ENCODE data around the gene EBPL.
"Not testable (repeated sequence)": the region's sequence is repeated elsewhere in the genome, so short reads cannot be mapped to it uniquely, and the experiment has no call there.

EBPL gene

DNA sequence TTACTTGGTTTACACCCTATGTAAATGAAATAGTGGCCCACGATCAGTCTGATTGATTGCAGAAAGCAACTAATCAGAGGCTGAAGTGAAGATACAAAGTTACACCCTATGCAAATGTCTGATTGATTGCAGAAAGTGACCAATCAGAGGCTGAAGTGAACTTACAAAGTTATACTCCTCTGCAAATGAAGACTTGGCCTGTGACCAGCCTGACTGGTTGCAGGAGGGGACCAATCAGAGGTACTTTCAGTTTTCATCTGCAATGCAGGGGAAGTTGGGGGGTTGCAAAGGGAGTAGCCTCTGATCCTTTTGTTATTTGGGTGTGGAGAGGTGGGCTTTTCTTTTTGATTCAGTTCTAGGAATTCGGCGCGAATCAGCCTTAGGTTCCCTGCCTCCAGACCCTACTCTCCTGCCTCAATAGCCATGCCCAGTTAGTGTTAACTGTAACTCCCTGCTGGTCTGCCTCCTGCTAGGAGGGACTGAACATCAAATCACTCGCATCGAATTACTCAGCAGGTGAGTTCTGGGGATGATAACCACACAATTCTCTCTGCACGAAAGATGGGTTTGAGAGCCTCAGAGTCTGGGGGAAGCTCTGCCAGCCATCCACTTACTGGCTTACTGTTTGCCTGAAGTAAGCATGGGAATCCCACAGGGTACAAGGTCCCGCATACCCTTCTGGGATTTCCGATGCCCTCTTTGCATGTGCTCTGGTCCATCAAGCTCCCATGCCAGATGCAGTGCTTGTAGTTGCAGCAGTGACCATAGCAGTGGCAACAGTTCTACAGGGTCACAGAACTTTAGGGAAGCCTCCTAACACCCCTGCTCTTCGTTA lies 55.5 kb downstream of the EBPL start:
- peak; percentile 45 for DNase-seq (ENCODE audit: low spot score)

DNA sequence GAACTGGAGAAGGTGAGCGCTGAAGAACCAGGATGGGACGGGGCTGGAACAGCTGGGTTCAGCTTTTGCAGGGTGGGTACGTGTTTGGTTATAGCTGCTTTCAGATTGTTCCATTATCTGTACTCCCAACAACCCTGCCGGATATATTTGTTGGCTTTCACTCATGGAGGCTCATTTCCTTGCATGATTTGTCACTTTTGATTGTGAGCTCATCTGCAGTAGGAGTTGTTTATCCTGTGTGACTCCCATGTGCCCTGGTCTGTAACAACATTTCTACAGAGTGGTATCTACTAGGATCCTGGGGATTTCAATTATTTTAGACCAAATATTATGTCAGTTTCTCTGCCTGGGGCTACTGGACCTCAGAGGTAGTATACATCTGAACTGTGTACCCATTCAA lies 57.6 kb downstream of the EBPL start:
- no peak for DNase-seq (ENCODE audit: low spot score)

DNA sequence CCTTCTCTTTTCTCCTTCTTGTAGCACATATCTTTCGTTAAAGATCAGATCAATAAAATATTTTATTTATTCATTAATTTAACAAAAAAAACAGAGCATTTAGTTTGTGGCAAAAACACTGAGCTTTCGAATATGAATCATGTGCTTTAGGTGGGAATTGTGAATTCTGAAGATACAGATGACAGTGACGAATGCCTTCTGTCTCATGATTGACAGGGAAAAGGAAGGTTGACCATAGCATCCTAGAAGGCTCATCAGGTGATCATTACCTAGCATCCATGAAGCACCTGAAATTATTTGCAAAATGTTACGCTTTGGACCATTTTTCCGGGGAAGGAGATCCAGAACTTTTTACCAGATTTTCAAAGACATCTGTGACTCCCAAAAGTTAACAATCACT lies 59.1 kb downstream of the EBPL start:
- no peak for DNase-seq (ENCODE audit: low spot score)

DNA sequence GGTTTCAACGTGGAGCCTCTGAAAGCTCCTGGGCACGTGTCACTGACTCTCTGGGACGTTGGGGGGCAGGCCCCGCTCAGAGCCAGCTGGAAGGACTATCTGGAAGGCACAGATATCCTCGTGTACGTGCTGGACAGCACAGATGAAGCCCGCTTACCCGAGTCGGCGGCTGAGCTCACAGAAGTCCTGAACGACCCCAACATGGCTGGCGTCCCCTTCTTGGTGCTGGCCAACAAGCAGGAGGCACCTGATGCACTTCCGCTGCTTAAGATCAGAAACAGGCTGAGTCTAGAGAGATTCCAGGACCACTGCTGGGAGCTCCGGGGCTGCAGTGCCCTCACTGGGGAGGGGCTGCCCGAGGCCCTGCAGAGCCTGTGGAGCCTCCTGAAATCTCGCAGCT lies 60.7 kb downstream of the EBPL start:
- no peak for DNase-seq (ENCODE audit: low spot score)

DNA sequence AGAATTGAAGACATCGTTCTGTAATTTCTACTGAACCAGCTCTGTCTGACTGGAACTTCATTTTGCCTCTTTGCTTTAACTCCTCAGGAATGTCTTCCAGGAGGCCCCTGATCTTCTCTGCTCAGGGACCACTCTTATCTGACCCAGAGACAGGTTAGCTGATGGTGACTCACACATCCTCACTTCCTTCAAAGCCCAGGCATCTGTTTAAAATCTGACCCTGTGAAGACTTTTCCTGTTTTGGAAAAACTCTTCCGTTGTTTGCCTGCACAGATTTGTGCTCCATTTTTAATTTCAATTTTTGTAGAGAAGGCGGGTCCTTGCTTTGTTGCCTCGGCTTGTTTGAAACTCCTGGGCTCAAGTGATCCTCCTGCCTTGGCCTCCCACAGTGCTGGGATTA lies 61.3 kb downstream of the EBPL start:
- DNase-seq (ENCODE audit: low spot score) = no peak

DNA sequence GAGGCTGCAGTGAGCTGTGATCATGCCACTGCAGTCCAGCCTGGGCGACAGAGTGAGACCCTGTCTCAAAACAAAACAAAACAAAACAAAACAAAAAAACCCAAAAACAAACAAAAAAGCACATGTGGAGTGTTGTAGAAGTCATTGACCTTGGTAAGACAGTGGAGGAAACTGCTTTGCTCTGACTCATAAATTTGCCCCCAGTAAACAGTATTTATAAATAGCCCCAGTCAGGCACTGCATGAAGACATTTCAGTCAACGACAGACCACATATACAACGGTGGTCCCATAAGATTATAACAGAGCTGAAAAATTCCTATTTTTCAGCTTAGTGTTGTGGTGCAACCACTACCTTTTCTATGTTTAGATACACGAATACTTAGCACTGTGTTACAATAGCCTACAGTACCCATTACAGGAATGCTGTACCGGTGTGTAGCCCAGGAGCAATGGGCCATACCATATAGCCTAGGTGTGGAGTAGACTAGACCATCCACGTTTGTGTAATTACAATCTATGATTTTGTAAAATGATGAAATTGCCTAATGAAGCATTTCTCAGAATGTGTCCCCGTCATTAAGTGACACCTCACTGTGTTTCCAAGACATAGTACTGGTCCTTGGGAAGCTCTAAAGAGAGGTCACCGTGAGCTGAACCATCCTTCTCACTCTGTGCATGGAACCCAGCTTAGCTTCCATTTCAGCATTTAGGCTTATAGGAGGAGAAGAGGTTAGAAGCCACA lies 61.9 kb downstream of the EBPL start:
- DNase-seq (ENCODE audit: low spot score) = no peak

DNA sequence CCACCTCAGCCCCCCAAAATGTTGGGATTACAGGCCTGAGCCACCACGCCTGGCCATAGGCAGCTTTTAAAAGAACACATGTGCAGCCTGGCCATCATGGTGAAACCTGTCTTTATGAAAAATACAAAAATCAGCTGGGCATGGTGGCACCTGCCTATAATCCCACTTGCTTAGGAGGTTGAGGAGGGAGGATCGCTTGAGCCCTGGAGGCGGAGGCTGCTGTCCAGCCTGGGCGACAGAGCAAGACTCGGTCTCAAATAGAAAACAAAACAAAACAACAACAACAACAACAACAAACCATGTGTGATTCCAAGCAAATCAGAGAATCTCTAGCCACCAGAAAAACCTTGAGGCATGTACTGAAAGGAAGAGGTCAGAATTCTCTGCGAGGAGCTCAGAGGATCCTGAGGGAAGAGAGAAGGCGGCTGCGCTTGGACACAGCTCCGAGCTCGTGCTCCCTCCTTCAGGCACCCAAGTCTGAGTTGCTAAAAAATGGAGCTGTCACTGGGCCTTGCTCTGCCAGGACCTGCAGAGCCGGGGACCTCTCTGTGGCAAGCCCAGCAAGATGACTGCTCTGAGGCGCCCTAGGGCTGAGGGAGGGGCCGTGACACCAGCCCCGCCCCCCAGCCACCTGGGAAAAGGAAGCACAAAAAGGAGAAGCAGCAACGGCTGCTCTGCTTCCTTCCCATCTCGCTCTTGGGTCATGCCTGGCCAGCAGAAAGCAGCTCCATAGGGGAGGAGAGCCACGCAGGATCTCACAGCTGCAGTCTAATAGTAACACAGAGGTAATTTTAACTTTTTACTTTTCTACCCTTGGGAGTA lies 63.2 kb downstream of the EBPL start, which contains the start of gene ARL11:
Gene ARL11, plus strand, starts transcription at position 677 of the 822 bp plus-strand sequence. CDS start 1,941 bp downstream, outside the sequence.
- peak; percentile 92 for DNase-seq (ENCODE audit: low spot score)

DNA sequence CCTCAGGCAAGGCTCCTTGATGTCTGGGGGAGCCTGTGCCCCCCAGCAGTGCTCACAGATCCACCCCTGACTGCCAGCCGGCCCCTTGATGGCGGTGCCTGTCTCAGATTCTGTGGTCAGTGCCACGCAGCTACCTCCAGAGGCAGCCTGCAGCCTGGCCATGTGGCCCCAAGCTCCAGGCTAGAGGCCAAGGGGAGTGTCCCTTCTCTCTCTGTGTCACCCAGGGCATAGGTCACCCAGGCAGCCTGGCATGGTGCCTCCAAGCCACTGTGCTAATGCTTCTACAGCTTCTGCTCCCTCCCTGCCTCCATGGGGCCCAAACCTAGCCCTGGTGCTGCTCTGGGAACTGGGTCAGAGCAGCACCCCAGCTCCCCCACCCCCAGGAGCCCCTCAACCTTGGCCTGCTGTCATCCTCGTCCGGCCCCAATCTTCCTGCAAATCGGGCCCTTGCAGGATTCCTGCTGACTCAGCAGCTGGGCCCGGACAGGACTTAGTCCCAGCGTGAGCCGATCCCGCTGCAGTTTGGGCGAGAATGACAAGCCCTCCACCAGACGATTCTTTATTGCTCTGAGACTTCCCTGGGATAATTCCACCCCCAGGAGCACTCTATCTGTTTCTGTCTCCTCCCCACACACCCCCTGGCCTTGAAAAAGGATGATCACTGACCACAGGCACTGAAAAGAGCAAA lies 65.8 kb downstream of the EBPL start:
- no peak for DNase-seq (ENCODE audit: low spot score)

DNA sequence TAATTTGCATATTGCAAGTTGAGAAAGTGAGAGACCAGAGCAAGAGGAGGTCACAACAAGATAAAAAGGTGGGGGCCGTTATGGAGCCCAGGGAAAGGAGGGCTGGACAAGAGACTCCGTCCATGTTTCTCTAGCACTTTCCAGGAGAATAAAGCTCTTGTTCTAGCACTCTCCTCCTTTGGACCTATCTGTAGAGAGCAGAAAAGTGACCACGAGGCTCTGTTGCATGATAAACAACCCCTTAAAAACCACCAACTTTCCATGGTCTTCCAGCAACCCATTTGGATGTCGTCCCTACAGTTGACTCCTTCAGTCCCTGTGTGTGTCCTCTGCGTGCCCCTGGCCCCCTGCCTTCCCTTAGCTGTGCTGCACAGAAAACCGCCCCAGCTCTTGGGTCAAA lies 67.1 kb downstream of the EBPL start:
- DNase-seq (ENCODE audit: low spot score) = no peak

DNA sequence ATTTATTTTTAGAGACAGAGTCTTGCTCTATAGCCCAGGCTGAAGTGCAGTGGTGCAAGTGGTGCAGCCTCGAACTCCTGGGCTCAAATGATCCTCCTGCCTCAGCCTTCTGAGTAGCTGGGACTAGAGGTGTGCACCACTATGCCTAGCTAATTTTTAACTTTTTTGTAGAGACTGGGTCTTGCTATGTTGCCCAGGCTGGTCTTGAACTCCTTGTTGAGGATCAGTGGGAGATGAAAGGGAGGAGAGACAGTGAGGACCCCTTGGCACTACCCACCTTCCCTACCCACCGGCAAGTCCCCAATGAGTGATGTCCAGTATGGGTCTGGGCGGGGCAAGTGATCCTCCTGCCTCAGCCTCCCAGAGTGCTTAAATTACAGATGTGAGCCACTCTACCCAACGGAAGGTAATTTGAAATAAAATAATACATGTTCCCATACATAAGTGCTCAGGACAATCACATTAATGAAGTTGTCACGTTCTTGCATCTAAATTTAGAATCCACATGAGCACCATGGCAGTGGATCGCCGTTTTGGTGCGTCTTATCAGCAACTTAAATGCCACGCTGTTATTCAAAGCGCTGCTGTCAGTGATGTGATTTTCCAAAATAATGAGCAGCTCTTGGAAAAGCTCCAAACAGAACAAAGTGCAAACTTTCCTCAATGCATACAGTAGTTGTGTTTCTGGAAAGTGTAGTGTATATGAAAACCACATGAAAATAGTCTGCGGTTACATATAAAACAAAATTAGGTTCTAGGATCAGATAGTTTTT lies 68.9 kb downstream of the EBPL start:
- no peak for DNase-seq (ENCODE audit: low spot score)

DNA sequence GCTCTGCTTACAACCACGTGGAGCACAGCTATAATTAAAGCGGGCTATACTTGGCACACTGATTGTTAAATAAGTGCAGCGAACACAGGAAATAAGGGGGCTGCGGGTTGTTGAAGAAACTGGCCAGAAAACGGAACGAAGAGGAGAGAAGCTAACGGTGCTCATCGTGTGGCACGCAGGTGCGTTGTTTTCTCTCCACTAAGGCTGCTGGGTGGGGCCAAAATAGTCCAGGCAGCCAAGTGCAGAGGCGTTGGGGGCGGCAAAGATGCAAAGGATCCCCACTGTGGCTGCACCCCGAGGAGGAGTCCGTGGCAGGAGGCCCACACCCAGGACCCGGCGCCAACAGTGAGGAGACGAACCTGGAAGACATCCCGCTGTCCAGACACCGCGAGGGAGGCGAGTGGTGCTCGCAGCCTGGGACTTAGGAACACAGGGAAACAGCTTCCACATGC lies 71.1 kb downstream of the EBPL start:
- peak; percentile 97 for DNase-seq (ENCODE audit: low spot score)

DNA sequence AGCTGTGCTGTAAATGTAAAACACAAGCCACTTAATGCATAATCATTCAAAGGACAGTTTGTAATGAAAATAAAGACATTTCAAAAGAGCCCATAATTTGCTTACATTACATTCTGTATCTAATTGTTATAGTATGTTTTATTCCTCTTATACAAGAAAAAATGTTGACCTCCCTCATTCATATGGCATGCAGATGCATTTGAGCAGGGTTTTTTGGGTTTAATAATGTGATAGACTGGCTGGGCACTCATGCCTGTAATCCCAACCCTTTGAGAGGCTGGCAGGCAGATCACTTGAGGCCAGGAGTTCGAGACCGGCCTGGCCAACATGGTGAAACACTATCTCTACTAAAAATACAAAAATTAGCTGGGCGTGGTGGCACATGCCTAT lies 74.6 kb downstream of the EBPL start:
- no peak for DNase-seq (ENCODE audit: low spot score)

DNA sequence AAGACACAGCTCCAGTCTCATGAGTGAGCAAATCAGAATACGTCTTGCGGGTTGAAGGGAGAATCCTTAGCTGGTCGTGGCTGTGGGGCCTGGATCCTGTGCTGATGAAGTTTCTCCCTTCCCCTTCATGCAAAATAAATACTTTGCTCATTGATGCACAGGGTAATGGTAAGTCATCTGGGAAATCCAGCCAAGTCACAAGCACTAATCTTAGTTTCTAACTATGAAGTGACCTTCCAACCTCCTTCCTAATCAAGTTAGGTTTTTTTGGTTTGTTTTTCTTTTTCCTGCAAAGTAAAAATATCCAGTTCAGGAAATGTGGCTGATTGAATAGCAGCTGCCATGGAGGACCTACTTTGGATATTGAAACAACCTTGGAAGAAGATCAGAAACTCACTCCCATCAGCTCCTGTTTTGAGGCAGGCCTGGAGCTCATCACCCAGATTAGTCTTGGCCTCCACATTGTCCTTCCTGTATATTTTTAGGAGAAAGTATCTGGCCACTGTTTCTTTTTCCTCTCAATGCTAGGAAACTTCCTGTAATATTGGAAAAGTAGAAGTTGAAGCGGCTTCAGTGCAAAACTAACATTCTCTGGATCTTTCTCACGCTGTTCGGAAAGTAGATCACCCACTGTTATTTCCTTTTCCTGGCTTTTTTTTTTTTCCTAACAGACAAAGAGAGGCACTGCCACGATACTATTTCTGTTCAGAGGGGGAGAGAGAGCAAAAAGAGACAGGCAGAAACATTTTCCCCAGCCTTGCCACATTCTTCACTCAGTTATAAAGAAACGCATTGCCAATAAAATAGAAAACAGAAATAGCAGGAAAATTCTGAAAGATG lies 75.2 kb downstream of the EBPL start:
- no peak for DNase-seq (ENCODE audit: low spot score)

DNA sequence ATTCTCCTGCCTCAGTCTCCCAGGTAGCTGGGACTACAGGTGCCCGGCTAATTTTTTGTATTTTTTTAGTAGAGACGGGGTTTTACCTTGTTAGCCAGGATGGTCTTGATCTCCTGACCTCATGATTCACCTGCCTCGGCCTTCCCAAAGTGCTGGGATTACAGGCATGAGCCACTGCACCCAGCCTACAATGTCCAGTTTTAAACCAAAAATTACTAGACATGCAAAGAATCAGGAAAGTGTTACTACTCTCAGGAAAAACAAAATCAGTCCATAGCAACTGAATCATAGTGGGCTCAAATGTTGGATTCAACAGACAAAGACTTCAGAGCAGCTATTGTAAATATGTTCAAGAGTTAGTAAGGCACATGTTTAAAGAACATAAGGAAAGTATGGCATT lies 79.2 kb downstream of the EBPL start:
- DNase-seq (ENCODE audit: low spot score) = not testable (repeated sequence)

Data from NAMALWA (cell line).